IPS-11a (cell line): Measurements from ENCODE around the gene PPP1R15A.
"Not testable (repeated sequence)": the region's sequence is repeated elsewhere in the genome, so short reads cannot be mapped to it uniquely, and the experiment has no call there.

Experiments used
- H3K4me3 ChIP-seq: one replicate; pipeline ENCODE4 v1.5.1; 2013; ENCODE audit warnings: low read depth, low read length, control low read depth

Gene PPP1R15A

GRCh38 chr19:48872182-48872883 is at the start of gene PPP1R15A:
PPP1R15A (plus strand) TSS chr19:48872421; CDS start chr19:48873234, 813 bp downstream.
- H3K4me3 ChIP-seq, result peak within 1 kb of the TSS; percentile 92

- no peak overlapping the region for H3K4me3 ChIP-seq
Measured at GRCh38 chr19:48822514-48822913, 49.7 kb upstream of the PPP1R15A start.

GRCh38 chr19:48826606-48827020 is 45.6 kb upstream of the PPP1R15A start:
- no peak overlapping the region for H3K4me3 ChIP-seq

GRCh38 chr19:48830088-48830487 is 42.1 kb upstream of the PPP1R15A start:
- no peak overlapping the region for H3K4me3 ChIP-seq

- H3K4me3 ChIP-seq, result no peak overlapping the region
Measured at GRCh38 chr19:48830965-48831364, 41.3 kb upstream of the PPP1R15A start.

- no peak overlapping the region for H3K4me3 ChIP-seq
Measured at GRCh38 chr19:48833049-48833448, 39.2 kb upstream of the PPP1R15A start.

- no peak overlapping the region for H3K4me3 ChIP-seq
Measured at GRCh38 chr19:48833977-48834376, 38.2 kb upstream of the PPP1R15A start.

- peak overlapping the region; percentile 53 for H3K4me3 ChIP-seq
Measured at GRCh38 chr19:48835734-48836088, 36.5 kb upstream of the PPP1R15A start.

GRCh38 chr19:48836089-48837017 is 35.9 kb upstream of the PPP1R15A start, which contains the start of gene HSD17B14:
HSD17B14 (minus strand) TSS chr19:48836491; CDS start chr19:48836411, 80 bp downstream.
- H3K4me3 ChIP-seq, result peak within 1 kb of the TSS; percentile 53

- peak overlapping the region; percentile 53 for H3K4me3 ChIP-seq
Measured at GRCh38 chr19:48837051-48837524, 35.1 kb upstream of the PPP1R15A start.

- peak overlapping the region; percentile 53 for H3K4me3 ChIP-seq
Measured at GRCh38 chr19:48837687-48838086, 34.5 kb upstream of the PPP1R15A start.

GRCh38 chr19:48841047-48841446 is 31.2 kb upstream of the PPP1R15A start:
- H3K4me3 ChIP-seq, result no peak overlapping the region

- H3K4me3 ChIP-seq, result no peak overlapping the region
Measured at GRCh38 chr19:48841571-48841970, 30.6 kb upstream of the PPP1R15A start.

GRCh38 chr19:48842789-48843162 is 29.4 kb upstream of the PPP1R15A start:
- H3K4me3 ChIP-seq, result no peak overlapping the region

- H3K4me3 ChIP-seq, result no peak overlapping the region
Measured at GRCh38 chr19:48844472-48844871, 27.7 kb upstream of the PPP1R15A start.

- no peak overlapping the region for H3K4me3 ChIP-seq
Measured at GRCh38 chr19:48845384-48845783, 26.8 kb upstream of the PPP1R15A start.

GRCh38 chr19:48846659-48847058 is 25.6 kb upstream of the PPP1R15A start:
- not testable (repeated sequence) for H3K4me3 ChIP-seq

GRCh38 chr19:48852292-48852691 is 19.9 kb upstream of the PPP1R15A start:
- H3K4me3 ChIP-seq, result no peak overlapping the region

GRCh38 chr19:48853483-48853882 is 18.7 kb upstream of the PPP1R15A start:
- no peak overlapping the region for H3K4me3 ChIP-seq

GRCh38 chr19:48854103-48854502 is 18.1 kb upstream of the PPP1R15A start:
- no peak overlapping the region for H3K4me3 ChIP-seq

- H3K4me3 ChIP-seq, result no peak overlapping the region
Measured at GRCh38 chr19:48856921-48857320, 15.3 kb upstream of the PPP1R15A start.
